ENCODE results near the gene STX1B. TPM values are rescaled to one million over a fixed set of nuclear protein-coding genes. Genes with fewer than 3 reads are reported as not detected.
A peak's percentile ranks its signal among the peaks of the same experiment; 100 is the strongest.

STX1B gene
- total RNA-seq, 1 donor, result 2.1 TPM

- H3K4me3 ChIP-seq (ENCODE audit: low read depth, low read length), result no peak overlapping the region
- TF ChIP-seq CTCF (IDR thresholded peaks at IDR 0.05; ENCODE audit: insufficient read depth, low read length), result no peak
- DNase-seq (ENCODE audit: low read depth), result no peak
Observed at GRCh38 chr16:31001507-31002249, 8.8 kb downstream of the STX1B start.

- TF ChIP-seq CTCF (IDR thresholded peaks at IDR 0.05; ENCODE audit: insufficient read depth, low read length), result no peak
- no peak for DNase-seq (ENCODE audit: low read depth)
- no peak overlapping the region for H3K4me3 ChIP-seq (ENCODE audit: low read depth, low read length)
Observed at GRCh38 chr16:31000671-31001382, 9.6 kb downstream of the STX1B start.

GRCh38 chr16:30998852-30999761 is 11.3 kb downstream of the STX1B start:
- no peak for TF ChIP-seq CTCF (IDR thresholded peaks at IDR 0.05; ENCODE audit: insufficient read depth, low read length)
- H3K4me3 ChIP-seq (ENCODE audit: low read depth, low read length), result no peak overlapping the region
- peak; percentile 45 for DNase-seq (ENCODE audit: low read depth)

GRCh38 chr16:30997725-30998711 is 12.4 kb downstream of the STX1B start:
- peak overlapping the region; percentile 55 for H3K4me3 ChIP-seq (ENCODE audit: low read depth, low read length)
- DNase-seq (ENCODE audit: low read depth), result peak; percentile 68
- no peak for TF ChIP-seq CTCF (IDR thresholded peaks at IDR 0.05; ENCODE audit: insufficient read depth, low read length)

- peak; percentile 55 for DNase-seq (ENCODE audit: low read depth)
- TF ChIP-seq CTCF (IDR thresholded peaks at IDR 0.05; ENCODE audit: insufficient read depth, low read length), result no peak
- peak overlapping the region; percentile 71 for H3K4me3 ChIP-seq (ENCODE audit: low read depth, low read length)
Observed at GRCh38 chr16:30996985-30997724, 13.3 kb downstream of the STX1B start.
